Breast epithelium (tissue), 4 donors: ENCODE data around the gene KIF6. TPM values are rescaled to one million over a fixed set of nuclear protein-coding genes. Genes with fewer than 3 reads are reported as not detected.

ENCODE experiments used
- DNase-seq, 2 donors: peaks; one replicate each; pipeline ENCODE4 v3.0.0-alpha.2; 2019; ENCODE audit warnings: low spot score in 2 of 2
- H3K27ac ChIP-seq, 2 donors: fragments of 200-600 bp; sonication (generic) in 1 of 2; one replicate each; pipeline ENCODE4 v1.5.1; 2016 to 2019; ENCODE audit warnings: mild to moderate bottlenecking in 1 of 2
- H3K27me3 ChIP-seq, 2 donors: fragments of 200-600 bp; sonication (generic) in 1 of 2; one replicate each; pipeline versions ENCODE4 v1.5.1 to v1.6.0; 2017 to 2019; ENCODE audit warnings: control low read depth in 1 of 2, mild to moderate bottlenecking in 1 of 2
- H3K36me3 ChIP-seq: fragments of 200-600 bp; one replicate; pipeline ENCODE4 v1.5.1; 2019
- H3K4me1 ChIP-seq, 2 donors: fragments of 200-600 bp; sonication (generic); one replicate each; pipeline ENCODE4 v1.5.1; 2016 to 2019; ENCODE audit warnings: control low read depth in 1 of 2
- H3K4me3 ChIP-seq, 3 donors: fragments of 200-600 bp; sonication (generic); 1 replicate in 2 of 3; 2 replicates in 1 of 3; pipeline ENCODE4 v1.5.1; 2016 to 2019; ENCODE audit warnings: mild to moderate bottlenecking in 3 of 3, moderate library complexity in 2 of 3
- H3K9me3 ChIP-seq, 2 donors: fragments of 200-600 bp; sonication (generic) in 1 of 2; one replicate each; pipeline ENCODE4 v1.5.1; 2016 to 2019; ENCODE audit warnings: control low read depth in 1 of 2
- CTCF ChIP-seq, 3 donors: fragments of 450-650 bp; IDR thresholded peaks; one replicate each; pipeline ENCODE4 v1.5.1; 2016 to 2017; ENCODE audit warnings: antibody characterized with exemption in 3 of 3, mild to moderate bottlenecking in 3 of 3, moderate library complexity in 3 of 3
- POLR2A ChIP-seq: fragments of 450-650 bp; IDR thresholded peaks from one replicate; pipeline ENCODE4 v1.6.1; 2016; ENCODE audit warnings: antibody characterized with exemption, mild to moderate bottlenecking, moderate library complexity
- POLR2AphosphoS5 ChIP-seq, 3 donors: sonication (generic); formaldehyde crosslinking; IDR thresholded peaks; one replicate each; pipeline ENCODE4 v1.6.1; 2017; ENCODE audit warnings: antibody characterized with exemption in 3 of 3
- intact Hi-C: fragments of 100-400 bp; cut with DNase I; formaldehyde crosslinking; loops from one replicate; pipeline ENCODE4 v1.15.1; 2023; ENCODE audit warnings: low total_unique reads
- total RNA-seq, 3 donors: library from RNA; depleted of rRNA; stranded (reverse); fragments of >200 nt; gene quantifications; one replicate each; pipeline ENCODE4 v1.1.0, GENCODE V29; 2016

Gene KIF6
- total RNA-seq, 3 donors from 2014 or later: under 0.01 to 0.80 (median 0.15) TPM

- no peaks in the 10 kb centered on the region for H3K9me3 ChIP-seq
- TF ChIP-seq POLR2A: no peak
- TF ChIP-seq POLR2AphosphoS5 (IDR thresholded peaks at IDR 0.05): no peak
- no peak for TF ChIP-seq CTCF (IDR thresholded peaks at IDR 0.05)
- H3K27me3 ChIP-seq: no peaks in the 10 kb centered on the region
- intact Hi-C loops: no loop called here
- H3K36me3 ChIP-seq: no peaks in the 10 kb centered on the region
- H3K4me3 ChIP-seq: no peak overlapping the region
- no peak for DNase-seq
- H3K27ac ChIP-seq: no peak overlapping the region
- no peaks in the 10 kb centered on the region for H3K4me1 ChIP-seq
These were observed 248.5 kb downstream of the KIF6 start for GRCh38 chr6:39476670-39477069.

GRCh38 chr6:39476151-39476550 is 249.1 kb downstream of the KIF6 start:
- H3K36me3 ChIP-seq: no peaks in the 10 kb centered on the region
- H3K4me1 ChIP-seq: no peaks in the 10 kb centered on the region
- H3K9me3 ChIP-seq: no peaks in the 10 kb centered on the region
- no peak for TF ChIP-seq POLR2A
- no peak for TF ChIP-seq CTCF (IDR thresholded peaks at IDR 0.05)
- TF ChIP-seq POLR2AphosphoS5 (IDR thresholded peaks at IDR 0.05): no peak
- DNase-seq: no peak
- H3K27me3 ChIP-seq: no peaks in the 10 kb centered on the region
- H3K27ac ChIP-seq: no peak overlapping the region
- intact Hi-C loops: no loop called here
- no peak overlapping the region for H3K4me3 ChIP-seq

GRCh38 chr6:39471954-39472659 is 253.1 kb downstream of the KIF6 start:
- H3K9me3 ChIP-seq: peaks cover 0 to 10% of the 10 kb centered on the region in 2 donors
- no peaks in the 10 kb centered on the region for H3K27me3 ChIP-seq
- peak overlapping the region in 1 of 2 donors; percentile 9 for H3K27ac ChIP-seq
- H3K36me3 ChIP-seq: no peaks in the 10 kb centered on the region
- intact Hi-C loops: no loop called here
- no peaks in the 10 kb centered on the region for H3K4me1 ChIP-seq
- no peak overlapping the region for H3K4me3 ChIP-seq
- DNase-seq: no peak
- TF ChIP-seq POLR2A (no peak), POLR2AphosphoS5 (IDR thresholded peaks at IDR 0.05) (no peak), CTCF (IDR thresholded peaks at IDR 0.05) (no peak)

- H3K27me3 ChIP-seq: no peaks in the 10 kb centered on the region
- intact Hi-C loops: no loop called here
- H3K4me3 ChIP-seq: no peak overlapping the region
- H3K4me1 ChIP-seq: no peaks in the 10 kb centered on the region
- peaks cover 0 to 10% of the 10 kb centered on the region in 2 donors for H3K9me3 ChIP-seq
- TF ChIP-seq POLR2A: no peak
- TF ChIP-seq CTCF (IDR thresholded peaks at IDR 0.05): no peak
- no peak overlapping the region for H3K27ac ChIP-seq
- DNase-seq: no peak
- H3K36me3 ChIP-seq: no peaks in the 10 kb centered on the region
These were observed 254.7 kb downstream of the KIF6 start for GRCh38 chr6:39470506-39470905.

- Histone ChIP-seq H3K4me1 (no peaks in the 10 kb centered on the region), H3K27ac (no peak overlapping the region), H3K36me3 (no peaks in the 10 kb centered on the region), H3K4me3 (no peak overlapping the region), H3K27me3 (no peaks in the 10 kb centered on the region), H3K9me3 (peaks cover 0 to 10% of the 10 kb centered on the region in 2 donors)
- no peak for DNase-seq
- no peak for TF ChIP-seq POLR2A
- no peak for TF ChIP-seq POLR2AphosphoS5 (IDR thresholded peaks at IDR 0.05)
- TF ChIP-seq CTCF (IDR thresholded peaks at IDR 0.05): no peak
- intact Hi-C loops: no loop called here
These were observed 256.8 kb downstream of the KIF6 start for GRCh38 chr6:39468385-39468784.
